AG09309 (cell line): ENCODE measurements around the gene MINAR2.

Source experiments
- DNase-seq: peaks from one replicate; pipeline ENCODE4 v3.0.0-alpha.2; 2010; ENCODE audit warnings: low read depth
- H3K4me3 ChIP-seq: 2 replicates; pipeline ENCODE4 v1.5.1; 2011; ENCODE audit warnings: mild to moderate bottlenecking, low read depth, low read length, moderate library complexity; ENCODE audit not compliant: control insufficient read depth
- TF ChIP-seq, protein P1 (sequence below): IDR thresholded peaks from 2 replicates; pipeline ENCODE4 v1.5.1; 2011; ENCODE audit warnings: mild to moderate bottlenecking, low read depth, low read length, inconsistent platforms; ENCODE audit not compliant: insufficient read depth, control insufficient read depth; ENCODE audit errors: missing control alignments

MINAR2 gene

DNA sequence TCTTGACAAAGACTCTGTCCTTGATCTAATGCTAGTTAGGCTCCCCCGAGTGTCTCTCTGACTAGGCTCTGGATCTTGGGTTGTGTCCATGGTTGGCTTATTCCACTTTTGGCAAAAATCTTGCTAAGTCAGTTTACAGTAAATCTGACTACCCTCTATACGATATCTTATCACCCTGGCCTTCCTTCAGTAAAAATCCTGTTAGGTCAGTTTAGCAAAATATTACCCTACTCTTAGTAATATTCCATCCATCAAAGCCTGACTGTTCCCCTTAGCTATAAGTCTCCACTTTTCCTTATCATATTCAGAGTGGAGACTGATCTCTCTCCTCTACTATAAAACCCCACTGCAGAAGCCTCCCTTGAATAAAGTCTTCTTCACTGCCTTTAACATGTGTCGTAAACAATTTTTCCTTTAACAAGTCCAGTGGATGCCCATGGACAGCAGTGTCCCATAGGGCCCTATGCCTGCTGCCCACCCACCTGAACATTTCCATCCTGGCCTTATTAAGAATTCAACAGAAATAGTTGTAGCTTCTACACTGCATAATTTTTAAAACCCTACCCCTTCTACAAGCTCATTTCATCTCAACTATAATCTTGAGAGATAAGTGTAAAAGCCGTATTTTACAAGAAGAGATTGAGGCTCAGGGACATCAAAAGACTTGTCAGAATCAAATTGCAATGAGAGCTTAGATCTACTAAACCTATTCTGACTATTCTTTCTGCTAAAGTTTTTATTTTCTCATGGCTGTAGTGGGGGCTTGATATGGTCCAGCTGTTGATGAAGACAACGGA, 22.3 kb downstream of the MINAR2 start:
- no peak for DNase-seq
- TF ChIP-seq, protein P1, sequence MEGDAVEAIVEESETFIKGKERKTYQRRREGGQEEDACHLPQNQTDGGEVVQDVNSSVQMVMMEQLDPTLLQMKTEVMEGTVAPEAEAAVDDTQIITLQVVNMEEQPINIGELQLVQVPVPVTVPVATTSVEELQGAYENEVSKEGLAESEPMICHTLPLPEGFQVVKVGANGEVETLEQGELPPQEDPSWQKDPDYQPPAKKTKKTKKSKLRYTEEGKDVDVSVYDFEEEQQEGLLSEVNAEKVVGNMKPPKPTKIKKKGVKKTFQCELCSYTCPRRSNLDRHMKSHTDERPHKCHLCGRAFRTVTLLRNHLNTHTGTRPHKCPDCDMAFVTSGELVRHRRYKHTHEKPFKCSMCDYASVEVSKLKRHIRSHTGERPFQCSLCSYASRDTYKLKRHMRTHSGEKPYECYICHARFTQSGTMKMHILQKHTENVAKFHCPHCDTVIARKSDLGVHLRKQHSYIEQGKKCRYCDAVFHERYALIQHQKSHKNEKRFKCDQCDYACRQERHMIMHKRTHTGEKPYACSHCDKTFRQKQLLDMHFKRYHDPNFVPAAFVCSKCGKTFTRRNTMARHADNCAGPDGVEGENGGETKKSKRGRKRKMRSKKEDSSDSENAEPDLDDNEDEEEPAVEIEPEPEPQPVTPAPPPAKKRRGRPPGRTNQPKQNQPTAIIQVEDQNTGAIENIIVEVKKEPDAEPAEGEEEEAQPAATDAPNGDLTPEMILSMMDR: no peak
- H3K4me3 ChIP-seq: no peak overlapping the region

DNA sequence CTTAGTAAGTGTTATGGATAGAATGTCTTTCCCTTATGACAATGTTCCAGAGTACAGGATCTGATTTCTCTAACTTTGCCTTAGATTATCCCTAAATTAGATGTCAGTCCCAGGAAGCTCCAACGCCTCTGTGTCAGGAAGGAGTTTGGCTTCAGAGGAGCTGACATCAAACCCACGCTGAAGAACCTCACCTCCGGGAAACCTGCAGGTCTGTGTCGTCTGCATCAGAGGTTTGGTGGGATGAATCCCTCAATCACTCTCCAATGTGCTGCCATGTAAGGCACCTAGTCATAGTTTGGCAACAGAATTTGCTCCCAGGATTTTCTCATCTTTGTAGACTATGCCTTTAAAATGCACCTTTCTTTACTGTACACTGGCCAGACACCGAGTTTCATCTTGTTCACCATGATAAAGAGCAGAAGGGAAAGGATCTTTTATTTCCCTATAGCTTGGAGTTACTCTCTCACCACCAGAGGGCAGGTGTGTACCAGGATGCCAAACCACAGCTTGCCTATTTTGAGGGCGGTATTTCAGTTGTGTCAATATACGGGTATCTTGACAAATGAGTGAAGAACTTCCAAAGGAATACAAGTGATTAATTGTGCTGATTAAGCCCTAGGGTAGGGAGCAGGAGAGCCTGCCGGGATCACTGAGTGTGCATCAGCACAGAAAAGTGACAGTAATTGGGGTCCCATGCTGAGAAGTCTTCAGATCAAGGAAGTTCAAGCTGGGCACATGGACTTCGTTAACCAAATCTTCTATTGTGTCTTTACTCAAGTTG, 23.4 kb downstream of the MINAR2 start:
- H3K4me3 ChIP-seq: no peak overlapping the region
- TF ChIP-seq, protein P1: peak; percentile 80
- peak; percentile 17 for DNase-seq

DNA sequence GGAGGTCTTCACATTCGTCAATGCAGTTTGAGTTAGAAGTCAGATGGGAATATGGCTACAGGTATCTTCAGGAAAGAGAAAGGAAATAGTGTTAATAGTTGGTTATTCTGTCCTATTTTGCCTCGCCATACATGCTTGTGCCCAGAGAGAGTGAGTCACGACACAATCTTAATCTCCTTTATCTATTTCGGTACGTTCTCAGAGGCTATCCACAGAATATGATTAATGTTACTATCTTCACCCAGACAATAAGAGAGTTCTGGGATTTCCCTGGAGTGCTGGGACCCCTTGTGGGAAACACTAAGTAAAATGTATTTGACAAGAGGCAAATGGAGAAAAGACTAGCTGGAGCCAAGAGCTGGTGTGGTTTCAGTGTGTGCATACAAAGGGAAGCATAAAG, 25.5 kb downstream of the MINAR2 start:
- no peak for DNase-seq
- H3K4me3 ChIP-seq: no peak overlapping the region
- TF ChIP-seq, protein P1: no peak

DNA sequence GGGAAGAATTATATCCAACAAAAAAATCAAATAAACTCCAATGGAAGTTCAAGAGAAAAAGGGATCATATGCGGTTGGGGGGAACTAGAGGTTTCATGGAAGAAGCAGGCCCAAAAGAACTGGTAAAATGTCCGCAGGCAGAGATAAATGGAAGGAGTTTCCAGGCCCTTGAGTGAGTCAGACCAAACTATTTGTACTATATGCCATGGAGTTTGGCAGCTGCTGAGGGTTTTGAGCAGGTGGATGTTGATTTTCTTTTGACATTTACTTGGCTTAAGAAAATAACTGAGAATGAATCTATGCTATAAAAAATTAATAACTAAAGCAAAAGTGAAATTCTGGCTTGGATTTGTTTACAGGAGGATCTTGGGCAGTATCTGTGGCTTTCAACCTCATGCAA, 33.7 kb downstream of the MINAR2 start:
- no peak for DNase-seq
- H3K4me3 ChIP-seq: no peak overlapping the region
- TF ChIP-seq, protein P1: no peak

GRCh38 chr5:129803403-129803802, 55.5 kb downstream of the MINAR2 start:
- H3K4me3 ChIP-seq: no peak overlapping the region
- DNase-seq: no peak
- TF ChIP-seq, protein P1: no peak

DNA sequence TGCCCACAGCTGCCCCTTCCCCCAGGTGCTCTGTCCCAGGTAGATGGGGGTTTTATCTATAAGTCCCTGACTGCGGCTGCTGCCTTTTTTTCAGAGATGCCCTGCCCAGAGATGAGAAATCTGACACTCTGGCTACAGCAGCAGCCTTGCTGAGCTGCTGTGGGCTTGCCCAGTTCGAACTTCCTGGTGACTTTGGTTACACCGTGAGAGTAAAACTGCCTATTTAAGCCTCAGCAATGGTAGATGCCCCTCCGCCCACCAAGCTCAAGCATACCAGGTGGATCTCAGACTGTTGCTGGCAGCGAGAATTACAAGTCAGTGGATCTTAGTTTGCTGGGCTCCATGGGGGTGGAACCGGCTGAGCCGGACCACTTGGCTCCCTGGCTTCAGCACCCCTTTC, 56.8 kb downstream of the MINAR2 start:
- TF ChIP-seq, protein P1: no peak
- DNase-seq: no peak
- H3K4me3 ChIP-seq: no peak overlapping the region
